Kidney (tissue), 14 donors: ENCODE data around the gene HEXIM1. TPM values are rescaled to one million over a fixed set of nuclear protein-coding genes. Genes with fewer than 3 reads are reported as not detected.
A peak's percentile ranks its signal among the peaks of the same experiment; 100 is the strongest.

Experiments used
- DNase-seq, 5 donors: peaks; one replicate each; pipeline ENCODE4 v3.0.0-alpha.2; 2013 to 2020
- FAIRE-seq: peaks from 2 replicates; lab custom pipeline; 2012; peaks lifted over from hg19 to GRCh38; lab: Jason Lieb, UNC
- H3K27ac ChIP-seq, 2 donors: one replicate each; pipeline ENCODE4 v1.7.0; 2013; ENCODE audit warnings: low read depth in 2 of 2, low read length in 2 of 2, inconsistent platforms in 1 of 2
- H3K27me3 ChIP-seq: one replicate; pipeline ENCODE4 v1.7.1; 2013; ENCODE audit warnings: low read length, inconsistent platforms; ENCODE audit not compliant: control insufficient read depth, insufficient read depth
- H3K36me3 ChIP-seq, 3 donors: one replicate each; pipeline versions ENCODE4 v1.7.0 to v1.7.1; 2013; ENCODE audit warnings: low read length in 3 of 3, control low read depth in 1 of 3, inconsistent platforms in 1 of 3; ENCODE audit not compliant: insufficient read depth in 3 of 3, control insufficient read depth in 2 of 3
- H3K4me1 ChIP-seq, 3 donors: one replicate each; pipeline versions ENCODE4 v1.7.0 to v1.7.1; 2013; ENCODE audit warnings: low read length in 3 of 3, inconsistent platforms in 1 of 3, low read depth in 1 of 3; ENCODE audit not compliant: control insufficient read depth in 2 of 3, insufficient read depth in 2 of 3
- H3K4me3 ChIP-seq, 3 donors: one replicate each; pipeline versions ENCODE4 v1.7.0 to v1.8.1; 2013; ENCODE audit warnings: low read length in 3 of 3, control low read depth in 1 of 3, inconsistent platforms in 1 of 3
- H3K9ac ChIP-seq, 3 donors: one replicate each; pipeline versions ENCODE4 v1.7.0 to v1.7.1; 2013; ENCODE audit warnings: low read length in 3 of 3, control low read depth in 1 of 3, inconsistent platforms in 1 of 3
- H3K9me3 ChIP-seq, 3 donors: one replicate each; pipeline versions ENCODE4 v1.7.0 to v1.7.1; 2013; ENCODE audit warnings: low read length in 3 of 3, control low read depth in 1 of 3, inconsistent platforms in 1 of 3; ENCODE audit not compliant: control insufficient read depth in 2 of 3, insufficient read depth in 1 of 3
- intact Hi-C: fragments of 100-400 bp; cut with DNase I; formaldehyde crosslinking; loops from one replicate; pipeline ENCODE4 v1.11.1; 2022
- polyA plus RNA-seq: library from polyadenylated mRNA; stranded (reverse); fragments of 350-450 nt; fragmentation: Illumina TruSeq; extraction: RNeasy Lipid Tissue Mini Kit (QIAGEN cat#74804); gene quantifications from one replicate; pipeline ENCODE4 v1.2.3, GENCODE V29; 2014; ENCODE audit warnings: low read depth, low replicate concordance; ENCODE audit not compliant: insufficient read depth
- total RNA-seq: library from RNA; stranded (reverse); fragmentation: NEBNext Ultra II Directional; extraction: Animal tissue kit (Norgen Biotek cat#: 25700); gene quantifications from one replicate; pipeline ENCODE4 v1.2.1, GENCODE V29; 2021
- TF ChIP-seq, protein P1 (sequence below): IDR thresholded peaks from 3 replicates; pipeline ENCODE4 v1.5.1; 2012; ENCODE audit warnings: mild to moderate bottlenecking, moderate library complexity, borderline replicate concordance; ENCODE audit not compliant: insufficient read depth; ENCODE audit errors: extremely low read depth
- donor health status: control.
- donor health status: control.
- donor health status: control.
- donor health status: control.
- donor health status: control.
- donor health status: DM: yes; HTN: yes; CAD: no.
- donor health status: Normal renal cell carcinoma (clear cell type).

HEXIM1 gene
- total and polyA plus RNA-seq, 2 donors from 2014 or later = 25.0 to 34.7 TPM

GRCh38 chr17:45143094-45143670 is 5.1 kb upstream of the HEXIM1 start:
- TF ChIP-seq, protein P1, sequence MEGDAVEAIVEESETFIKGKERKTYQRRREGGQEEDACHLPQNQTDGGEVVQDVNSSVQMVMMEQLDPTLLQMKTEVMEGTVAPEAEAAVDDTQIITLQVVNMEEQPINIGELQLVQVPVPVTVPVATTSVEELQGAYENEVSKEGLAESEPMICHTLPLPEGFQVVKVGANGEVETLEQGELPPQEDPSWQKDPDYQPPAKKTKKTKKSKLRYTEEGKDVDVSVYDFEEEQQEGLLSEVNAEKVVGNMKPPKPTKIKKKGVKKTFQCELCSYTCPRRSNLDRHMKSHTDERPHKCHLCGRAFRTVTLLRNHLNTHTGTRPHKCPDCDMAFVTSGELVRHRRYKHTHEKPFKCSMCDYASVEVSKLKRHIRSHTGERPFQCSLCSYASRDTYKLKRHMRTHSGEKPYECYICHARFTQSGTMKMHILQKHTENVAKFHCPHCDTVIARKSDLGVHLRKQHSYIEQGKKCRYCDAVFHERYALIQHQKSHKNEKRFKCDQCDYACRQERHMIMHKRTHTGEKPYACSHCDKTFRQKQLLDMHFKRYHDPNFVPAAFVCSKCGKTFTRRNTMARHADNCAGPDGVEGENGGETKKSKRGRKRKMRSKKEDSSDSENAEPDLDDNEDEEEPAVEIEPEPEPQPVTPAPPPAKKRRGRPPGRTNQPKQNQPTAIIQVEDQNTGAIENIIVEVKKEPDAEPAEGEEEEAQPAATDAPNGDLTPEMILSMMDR = no peak
- Histone ChIP-seq H3K9ac (no peak overlapping the region), H3K27ac (peak overlapping the region in 1 of 2 donors; percentile 93), H3K27me3 (no peaks in the 10 kb centered on the region), H3K9me3 (no peaks in the 10 kb centered on the region), H3K36me3 (peaks cover 0 to 4% (median 0%) of the 10 kb centered on the region in 3 donors), H3K4me3 (peak overlapping the region in 1 of 3 donors; percentile 59), H3K4me1 (peaks cover 2 to 14% (median 12%) of the 10 kb centered on the region in 3 donors)
- peak in 2 of 5 donors; percentile 53 to 60 for DNase-seq
- intact Hi-C loops = no loop called here
- FAIRE-seq = no peak

- no peak for FAIRE-seq
- H3K4me3 ChIP-seq = peak overlapping the region in 1 of 3 donors; percentile 59
- intact Hi-C loops = no loop called here
- peak overlapping the region; percentile 87 to 93 for H3K27ac ChIP-seq
- peaks cover 0 to 4% (median 0%) of the 10 kb centered on the region in 3 donors for H3K36me3 ChIP-seq
- H3K4me1 ChIP-seq = peaks cover 2 to 14% (median 12%) of the 10 kb centered on the region in 3 donors
- peak; percentile 78 to 97 (median 85) for DNase-seq
- TF ChIP-seq, protein P1 = no peak
- H3K27me3 ChIP-seq = no peaks in the 10 kb centered on the region
- H3K9ac ChIP-seq = peak overlapping the region in 2 of 3 donors; percentile 17 to 69
- no peaks in the 10 kb centered on the region for H3K9me3 ChIP-seq
Measured at GRCh38 chr17:45143767-45144198, 4.5 kb upstream of the HEXIM1 start.

- Histone ChIP-seq H3K9me3 (no peaks in the 10 kb centered on the region), H3K36me3 (peaks cover 0 to under 1% (median 0%) of the 10 kb centered on the region in 3 donors), H3K27me3 (no peaks in the 10 kb centered on the region), H3K4me3 (peak overlapping the region in 1 of 3 donors; percentile 59), H3K4me1 (peaks cover 2 to 14% (median 12%) of the 10 kb centered on the region in 3 donors), H3K9ac (peak overlapping the region in 1 of 3 donors; percentile 69), H3K27ac (peak overlapping the region; percentile 87 to 93)
- intact Hi-C loops = no loop called here
- TF ChIP-seq, protein P1 = no peak
- no peak for FAIRE-seq
- peak in 3 of 5 donors; percentile 70 to 90 (median 89) for DNase-seq
Measured at GRCh38 chr17:45144199-45145034, 3.9 kb upstream of the HEXIM1 start.
